H54 (cell line): ENCODE data around the gene DBN1.

Experiments
- DNase-seq: peaks from one replicate; pipeline ENCODE4 v3.0.0; 2011; ENCODE audit warnings: low spot score, mixed read lengths; ENCODE audit not compliant: insufficient read length
- FAIRE-seq: peaks from 3 replicates; lab custom pipeline; 2011; peaks lifted over from hg19 to GRCh38; lab: Jason Lieb, UNC
- POLR2A ChIP-seq: IDR thresholded peaks from 2 replicates; pipeline ENCODE4 v1.6.1; 2011; ENCODE audit warnings: low read depth, mild to moderate bottlenecking, low read length

The DBN1 gene

DNA sequence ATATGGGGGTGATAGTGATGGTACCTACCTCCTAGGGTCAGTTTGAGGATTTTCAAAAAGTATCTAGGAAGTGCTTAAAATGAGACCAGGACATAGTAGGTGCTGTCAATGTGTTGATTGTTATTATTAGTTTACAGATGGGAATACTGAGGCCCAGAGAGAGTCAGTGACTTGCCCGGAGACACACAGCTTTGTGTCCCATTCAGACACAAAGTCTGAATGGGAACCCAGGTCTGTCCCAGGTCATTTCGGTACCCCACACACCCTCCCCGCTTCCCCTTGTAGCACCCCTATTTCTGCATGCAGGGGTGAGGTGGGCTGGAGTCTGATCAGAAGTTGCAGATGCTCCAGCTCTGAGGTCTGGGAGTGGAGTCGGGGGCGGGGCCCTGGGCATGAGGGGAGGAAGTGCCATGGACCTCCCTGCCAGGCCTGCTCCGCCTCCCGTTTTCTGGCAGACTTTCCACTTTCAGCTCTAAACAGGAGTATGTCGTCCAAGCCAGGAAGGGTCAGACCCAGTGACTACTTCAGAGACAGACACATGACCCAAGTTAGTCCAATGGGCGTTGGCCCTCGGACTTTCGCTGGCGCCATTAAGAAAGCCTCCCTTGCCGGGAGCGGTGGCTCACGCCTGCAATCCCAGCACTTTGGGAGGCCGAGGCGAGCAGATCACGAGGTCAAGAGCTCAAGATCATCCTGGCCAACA is 3.2 kb upstream of the DBN1 start:
- TF ChIP-seq POLR2A: no peak
- no peak for DNase-seq
- FAIRE-seq: no peak

DNA sequence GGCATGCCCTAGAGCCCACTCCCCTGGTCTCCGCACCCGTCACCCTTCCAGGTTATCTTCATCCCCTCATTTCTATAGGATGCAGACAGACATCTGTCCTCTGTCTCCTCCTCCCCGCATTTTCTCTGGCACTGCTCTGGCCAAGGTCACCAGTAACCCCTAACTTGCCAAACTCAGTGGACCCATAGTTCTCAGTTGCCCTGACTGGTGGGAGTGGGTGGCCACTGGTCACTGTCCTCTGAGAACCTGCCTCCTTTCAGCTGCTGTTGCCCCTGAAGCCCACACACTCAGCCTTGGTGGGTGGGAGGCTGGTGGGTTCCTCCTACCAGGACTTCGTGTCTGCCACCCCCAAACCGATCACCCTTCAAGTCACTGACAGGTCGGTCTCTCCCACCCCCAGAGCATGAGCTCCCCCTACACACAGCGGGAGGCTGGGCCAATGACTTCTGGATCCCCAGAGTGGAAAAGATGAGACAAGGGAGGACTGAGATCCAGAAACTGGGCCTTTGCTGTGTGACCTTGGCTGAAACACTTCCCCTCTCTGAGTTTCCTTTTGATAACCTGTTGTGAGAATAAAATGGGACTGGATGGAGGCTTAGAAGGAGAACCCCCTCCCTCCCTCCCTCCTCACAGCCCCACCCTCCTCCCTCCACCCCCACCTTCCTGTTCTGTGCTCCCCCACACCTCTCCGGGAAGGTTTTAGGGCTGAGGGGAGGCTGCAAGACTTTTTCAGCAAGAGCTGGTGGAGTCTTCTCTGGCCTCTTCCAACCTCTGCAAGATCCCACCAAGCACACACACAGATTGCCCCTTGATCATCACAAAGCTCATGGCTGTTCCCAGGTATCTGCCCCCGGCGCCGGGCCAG is 2.4 kb upstream of the DBN1 start:
- FAIRE-seq (no peak), DNase-seq (no peak)
- TF ChIP-seq POLR2A: no peak

DNA sequence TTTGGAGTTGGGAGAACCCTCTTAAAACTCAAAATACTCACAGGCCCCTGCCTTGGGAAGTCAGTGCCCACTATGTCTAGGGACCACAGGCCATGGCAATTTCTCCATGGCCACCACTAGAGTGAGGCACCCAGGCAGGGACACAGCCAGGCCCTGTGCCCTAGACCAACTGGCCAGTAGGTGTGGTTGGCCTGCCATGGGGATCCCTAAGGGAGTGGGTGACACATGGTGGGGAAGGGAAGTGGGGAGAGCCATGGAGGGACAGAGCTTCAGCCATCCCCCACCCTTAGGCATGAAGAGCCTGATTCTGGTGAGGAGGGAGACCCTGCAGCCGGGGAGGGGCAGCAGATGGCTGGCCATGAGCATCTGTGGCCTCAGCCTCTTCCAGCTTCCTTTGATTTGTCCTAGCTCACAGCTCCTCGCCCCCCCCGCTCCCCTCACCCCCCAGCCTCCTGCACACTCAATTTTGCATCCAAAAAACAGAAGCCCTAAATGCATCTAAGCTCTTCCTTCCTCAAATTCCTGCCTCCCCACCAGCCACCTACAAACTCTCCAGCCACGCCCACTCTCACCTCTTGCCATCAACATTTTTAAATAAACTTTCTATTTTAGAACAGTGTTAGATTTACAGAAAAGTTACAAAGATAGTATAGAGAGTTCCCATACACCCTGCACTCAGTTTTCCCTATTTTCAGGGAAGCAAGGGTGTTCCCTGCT is 1.6 kb upstream of the DBN1 start:
- no peak for FAIRE-seq
- TF ChIP-seq POLR2A: peak; percentile 35; the same call in 1 of the 2 replicates
- no peak for DNase-seq

DNA sequence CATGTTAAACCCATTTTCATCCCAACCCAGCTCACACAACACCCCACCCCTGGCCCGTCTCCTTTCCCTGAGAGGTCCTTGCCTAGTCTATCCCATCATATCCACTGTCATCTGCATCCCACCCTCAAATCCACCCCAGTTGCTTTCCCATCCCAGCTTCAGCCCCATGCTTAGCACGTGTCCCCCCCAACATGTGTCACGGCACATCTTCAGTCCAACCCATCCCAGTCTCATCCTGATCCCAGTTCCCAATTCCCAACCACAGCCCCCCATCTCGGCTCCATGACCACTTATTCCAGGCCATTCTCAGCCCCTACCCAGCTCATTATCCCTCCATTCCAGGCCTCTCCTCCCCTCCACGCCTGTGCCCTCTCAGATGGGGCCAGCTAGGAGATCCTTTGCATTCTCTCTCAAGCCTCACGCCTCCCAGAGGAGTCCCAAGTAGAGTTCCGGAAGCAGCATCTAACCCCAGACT is 605 bp upstream of the DBN1 start:
- no peak for DNase-seq
- TF ChIP-seq POLR2A: no peak
- FAIRE-seq: no peak

DNA sequence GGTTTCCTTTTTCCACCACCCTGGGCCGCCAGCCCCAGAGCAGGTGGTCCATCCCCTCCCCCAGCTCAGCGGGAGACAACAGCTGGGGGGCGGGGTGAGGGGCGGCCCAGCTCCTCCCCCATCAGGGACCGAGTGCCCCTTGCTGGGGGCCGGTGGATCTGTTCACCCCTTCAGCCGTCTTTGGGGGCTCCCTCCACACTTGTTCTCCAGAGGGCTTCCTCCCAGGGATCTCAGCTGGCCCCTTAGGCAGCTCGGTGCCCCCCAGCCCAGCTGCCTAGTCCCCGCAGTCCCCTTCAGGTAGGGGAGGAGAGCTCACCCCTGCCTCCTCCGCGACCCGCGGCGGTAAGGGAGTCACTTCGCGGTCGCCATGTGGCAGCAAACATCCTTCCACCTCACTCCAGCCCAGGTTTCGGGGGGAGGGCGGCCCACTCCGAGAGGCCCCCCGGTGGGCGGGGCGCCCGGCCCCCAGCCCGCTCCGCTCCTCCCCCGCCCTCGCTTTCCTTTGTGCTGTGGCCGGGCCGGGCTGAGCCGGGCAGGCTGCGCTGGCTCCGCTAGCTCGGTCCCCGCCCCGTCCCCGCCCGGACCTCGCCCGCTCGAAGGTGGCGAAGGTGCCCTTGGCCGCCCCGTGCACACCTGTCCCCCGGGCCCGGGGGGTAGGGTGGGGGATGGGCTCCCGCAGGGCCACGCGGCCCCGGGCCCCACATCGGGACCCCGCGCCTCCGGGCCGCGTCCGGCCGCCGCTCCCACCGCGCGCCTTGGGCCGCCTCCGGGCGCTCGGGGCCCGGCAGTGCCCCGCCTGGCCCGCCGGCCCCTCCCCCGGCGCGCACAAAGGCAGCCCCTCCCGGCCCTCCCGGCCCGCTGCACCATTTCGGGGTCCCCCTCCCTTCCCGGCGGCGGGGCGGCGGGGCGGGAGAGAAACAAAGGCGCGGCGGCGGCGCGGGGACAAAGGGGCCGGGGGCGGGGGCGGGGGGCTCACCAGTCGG is 683 bp downstream of the DBN1 start:
- DNase-seq: no peak
- peak; percentile 14; the same call in 1 of the 2 replicates for TF ChIP-seq POLR2A
- no peak for FAIRE-seq

DNA sequence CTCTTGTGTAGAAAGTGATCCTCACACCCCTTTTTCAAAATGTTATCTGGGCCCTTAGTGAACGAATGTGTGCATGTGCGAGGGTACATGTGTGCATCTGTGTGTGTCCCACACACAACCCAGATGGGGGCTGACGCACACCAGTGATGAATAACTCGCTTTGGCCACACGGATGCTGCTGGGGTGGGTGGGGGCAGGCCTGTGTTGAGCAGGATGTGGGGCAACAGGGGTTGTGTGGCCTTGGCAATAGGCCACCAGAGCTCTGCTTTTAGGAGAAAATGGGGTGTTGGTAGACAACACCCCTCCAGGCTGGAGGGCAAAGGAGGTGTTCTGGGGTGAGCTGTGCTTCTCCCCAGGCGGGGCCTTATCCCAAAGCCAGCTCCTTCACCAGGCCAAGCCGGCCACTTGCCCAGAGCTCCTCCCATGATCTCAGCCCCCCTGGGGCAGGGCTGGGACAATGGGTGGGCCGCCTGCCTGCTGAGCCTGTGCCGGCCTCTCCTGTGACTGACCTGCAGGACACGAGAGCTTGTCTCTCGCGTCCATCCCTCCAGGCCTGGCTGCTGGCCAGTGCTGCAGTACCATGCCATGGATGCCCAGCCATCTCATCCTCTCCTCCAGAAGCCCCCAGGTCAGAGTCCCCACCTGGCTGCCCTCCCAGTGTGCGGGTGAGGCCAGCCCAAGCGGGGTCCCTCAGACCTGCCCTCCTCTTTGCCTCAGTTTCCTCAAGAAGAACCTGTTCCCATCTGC is 1.7 kb downstream of the DBN1 start:
- FAIRE-seq (no peak), DNase-seq (no peak)
- no peak for TF ChIP-seq POLR2A

DNA sequence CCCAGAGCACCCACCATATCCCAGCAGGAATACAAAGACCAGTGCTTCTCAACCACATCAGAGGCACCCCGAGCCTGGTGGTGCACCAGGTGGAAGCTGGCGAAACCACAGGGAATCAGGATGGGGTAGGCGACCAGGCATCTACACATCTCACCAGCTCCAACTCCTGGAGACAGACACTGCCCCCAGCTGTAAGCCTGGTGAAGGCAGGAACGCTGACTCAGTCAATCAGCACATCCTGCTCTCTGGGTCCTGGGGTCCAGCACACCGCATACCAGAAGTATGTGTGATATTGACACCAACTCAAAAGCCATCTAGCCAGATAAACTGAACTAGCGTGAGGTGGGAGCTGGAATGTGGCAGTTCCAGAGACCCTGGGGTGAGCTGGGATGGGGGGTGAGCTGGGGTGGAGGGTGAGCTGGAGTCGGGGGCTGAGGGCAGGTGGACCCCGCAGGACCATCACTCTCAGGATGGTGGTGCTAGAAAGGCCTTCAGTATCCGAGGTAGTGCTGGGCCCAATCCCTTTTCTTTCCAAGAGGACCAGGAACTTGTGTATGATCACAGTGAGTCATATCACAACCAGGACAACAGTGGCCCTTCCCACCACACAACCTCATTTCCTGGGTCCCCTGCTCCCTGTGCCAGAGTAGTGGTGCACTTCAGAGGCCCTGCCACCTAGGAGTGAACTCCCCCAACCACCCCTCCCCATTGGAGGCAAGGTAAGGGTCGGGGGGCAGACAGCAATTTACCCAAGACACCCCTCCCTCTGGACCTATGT is 2.5 kb downstream of the DBN1 start:
- FAIRE-seq: no peak
- peak; percentile 80 for DNase-seq
- TF ChIP-seq POLR2A: no peak

DNA sequence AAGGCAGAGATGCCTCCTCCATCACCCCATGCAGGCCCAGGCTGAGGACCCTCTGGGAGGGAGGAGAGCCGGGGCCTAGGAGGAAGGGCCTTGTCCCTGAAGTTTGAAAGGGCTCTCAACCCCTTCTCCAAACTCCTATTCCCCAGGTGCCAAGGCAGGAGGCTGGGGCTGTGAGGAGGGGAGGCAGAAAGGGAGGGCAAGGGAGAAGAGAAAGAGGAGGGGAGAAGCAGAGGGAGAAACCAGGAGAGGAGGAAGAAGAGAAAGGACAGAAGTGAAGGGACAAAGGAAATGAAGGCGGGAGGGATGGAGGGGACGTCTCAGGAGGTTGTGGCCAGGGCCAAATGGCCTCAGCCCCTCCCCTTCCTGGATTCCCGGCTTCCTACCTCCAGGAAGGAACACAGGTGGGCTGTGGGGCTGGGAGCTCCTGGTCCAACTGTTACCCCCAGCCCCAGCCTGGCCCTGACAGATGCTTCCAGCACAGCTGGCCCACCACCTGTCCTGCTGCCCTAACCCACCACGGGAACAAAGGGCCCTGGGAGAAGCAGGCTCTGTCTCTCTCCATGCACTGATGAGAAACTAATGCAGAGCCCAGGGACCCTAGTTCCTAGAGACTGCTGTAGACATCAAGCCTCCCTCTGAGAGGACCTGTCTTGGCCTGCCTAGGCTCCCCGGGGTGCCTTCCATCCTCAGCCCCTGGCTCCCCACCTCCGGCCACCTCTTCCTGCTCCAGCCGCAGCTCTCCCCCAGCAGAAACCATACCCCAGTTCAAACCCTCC is 3.5 kb downstream of the DBN1 start:
- DNase-seq: no peak
- TF ChIP-seq POLR2A: no peak
- FAIRE-seq: no peak

DNA sequence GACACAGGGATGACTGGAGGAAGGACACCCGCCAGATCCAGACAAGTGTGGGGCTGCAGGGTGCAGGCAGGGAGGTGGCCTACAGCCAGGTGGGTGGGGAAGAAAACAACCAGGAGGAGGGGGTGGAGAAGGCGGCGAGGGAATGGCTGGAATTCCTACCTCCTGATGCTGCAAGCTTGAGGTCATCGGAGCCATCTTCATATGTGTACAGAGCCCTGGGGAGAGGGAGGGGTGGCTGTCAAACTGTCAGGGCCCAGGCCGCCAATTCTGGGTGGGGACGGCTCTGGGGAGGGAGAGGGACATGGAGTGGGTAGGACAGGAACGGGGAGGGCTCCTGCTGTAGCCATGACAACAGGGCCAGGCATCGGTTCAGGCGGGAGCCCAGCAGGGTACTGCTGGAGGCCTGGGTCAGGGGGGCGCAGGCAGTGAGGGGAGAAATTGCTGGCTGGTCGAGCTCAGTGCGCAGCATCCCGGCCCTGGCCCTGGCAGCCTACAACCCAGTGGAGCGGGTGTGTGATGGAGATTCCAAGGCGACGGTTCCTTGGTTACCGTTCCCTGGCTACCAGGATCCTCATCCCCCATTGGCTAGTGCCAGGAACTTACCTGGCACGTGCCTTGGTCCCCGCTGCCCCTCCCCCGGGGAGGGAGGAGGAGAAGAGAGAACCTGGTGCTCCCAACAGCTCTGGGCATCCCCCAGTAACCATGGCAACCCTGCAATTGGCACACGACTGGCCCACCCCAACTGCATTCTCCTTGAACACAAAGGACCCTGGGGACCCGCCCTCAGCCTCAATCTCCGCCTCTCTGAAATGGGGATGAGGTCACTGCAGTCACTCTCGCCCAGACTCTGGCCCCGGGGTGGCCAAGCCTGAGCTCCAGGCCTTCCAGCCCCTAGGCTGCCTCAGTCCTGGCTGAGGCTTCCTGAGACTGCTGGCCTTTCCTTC is 4.5 kb downstream of the DBN1 start:
- DNase-seq (no peak), FAIRE-seq (no peak)
- no peak for TF ChIP-seq POLR2A

DNA sequence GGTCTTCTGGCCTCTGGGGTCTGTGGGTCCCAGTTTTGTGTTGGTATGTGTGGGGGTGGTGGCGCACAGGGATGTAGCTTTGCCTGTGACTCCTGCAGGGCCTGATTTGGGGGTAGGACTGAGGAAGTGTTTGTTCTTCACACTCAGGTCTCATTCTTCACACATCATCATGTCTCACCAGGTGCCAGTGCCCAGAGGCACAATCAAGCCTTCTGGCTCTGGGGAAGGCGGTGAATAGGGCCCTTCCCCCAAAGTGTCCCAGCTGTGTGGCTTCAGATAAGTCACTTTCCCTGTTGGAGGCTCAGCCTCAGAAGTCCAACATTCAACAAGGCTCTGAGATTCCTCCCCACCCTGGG is 5.1 kb downstream of the DBN1 start:
- FAIRE-seq (no peak), DNase-seq (no peak)
- TF ChIP-seq POLR2A: no peak

DNA sequence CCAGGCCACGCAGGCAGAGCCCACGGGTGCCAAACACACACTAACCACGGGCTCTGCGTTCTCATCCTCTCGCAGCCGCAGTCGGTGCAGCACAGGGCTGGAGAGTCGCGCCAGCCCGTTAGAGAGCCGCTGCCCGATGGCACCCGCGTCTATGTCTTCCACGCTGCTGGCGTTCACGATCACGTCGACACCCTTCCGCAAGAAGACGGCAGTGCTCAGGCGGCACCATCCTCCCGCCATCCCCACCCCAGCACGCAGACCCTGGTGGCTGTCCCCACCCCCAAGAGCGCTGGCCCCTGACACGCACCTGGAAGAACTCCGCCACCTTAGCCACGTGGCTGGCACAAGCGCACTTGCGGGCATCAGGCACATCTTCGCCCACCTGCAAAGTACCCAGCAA is 6.0 kb downstream of the DBN1 start:
- FAIRE-seq (no peak), DNase-seq (no peak)
- no peak for TF ChIP-seq POLR2A
